ENCODE measurements around the gene FCHO2. TPM values are rescaled to one million over a fixed set of nuclear protein-coding genes. Genes with fewer than 3 reads are reported as not detected.

The FCHO2 gene
- total and polyA plus RNA-seq, 2 of the 8 experiments (the other 6 are each of a cell fraction or from before 2014, with no cell fraction given) = 4.3 to 15.7 TPM

DNA sequence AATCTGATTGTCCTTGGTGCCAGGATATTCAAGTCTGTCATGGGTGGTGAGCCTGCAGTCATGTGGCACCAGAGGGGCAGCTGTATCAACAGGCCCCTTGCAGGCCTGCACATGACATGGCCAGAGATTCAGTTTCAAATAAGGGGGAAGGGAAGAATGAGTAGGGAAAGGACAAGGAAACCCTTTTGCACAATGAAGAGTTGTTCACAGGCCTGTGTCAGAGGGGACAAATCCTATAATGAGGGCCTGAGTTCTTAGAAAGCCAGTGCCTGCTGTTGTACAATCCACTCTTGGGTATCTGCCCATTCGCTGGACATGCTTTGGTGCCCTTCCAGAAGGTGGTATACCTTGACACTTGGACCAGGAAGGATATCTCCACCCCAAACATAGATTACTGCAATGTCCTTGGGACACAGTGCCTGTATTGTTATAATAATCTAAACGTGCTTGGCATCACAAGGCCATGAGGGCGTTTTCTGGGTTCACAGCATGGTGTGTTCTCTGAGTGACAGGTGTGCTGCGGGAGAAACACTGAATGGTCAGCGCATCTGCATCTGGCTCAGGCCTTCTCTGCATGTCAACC lies 162.6 kb downstream of the FCHO2 start (continued):
- TF ChIP-seq, protein P1, sequence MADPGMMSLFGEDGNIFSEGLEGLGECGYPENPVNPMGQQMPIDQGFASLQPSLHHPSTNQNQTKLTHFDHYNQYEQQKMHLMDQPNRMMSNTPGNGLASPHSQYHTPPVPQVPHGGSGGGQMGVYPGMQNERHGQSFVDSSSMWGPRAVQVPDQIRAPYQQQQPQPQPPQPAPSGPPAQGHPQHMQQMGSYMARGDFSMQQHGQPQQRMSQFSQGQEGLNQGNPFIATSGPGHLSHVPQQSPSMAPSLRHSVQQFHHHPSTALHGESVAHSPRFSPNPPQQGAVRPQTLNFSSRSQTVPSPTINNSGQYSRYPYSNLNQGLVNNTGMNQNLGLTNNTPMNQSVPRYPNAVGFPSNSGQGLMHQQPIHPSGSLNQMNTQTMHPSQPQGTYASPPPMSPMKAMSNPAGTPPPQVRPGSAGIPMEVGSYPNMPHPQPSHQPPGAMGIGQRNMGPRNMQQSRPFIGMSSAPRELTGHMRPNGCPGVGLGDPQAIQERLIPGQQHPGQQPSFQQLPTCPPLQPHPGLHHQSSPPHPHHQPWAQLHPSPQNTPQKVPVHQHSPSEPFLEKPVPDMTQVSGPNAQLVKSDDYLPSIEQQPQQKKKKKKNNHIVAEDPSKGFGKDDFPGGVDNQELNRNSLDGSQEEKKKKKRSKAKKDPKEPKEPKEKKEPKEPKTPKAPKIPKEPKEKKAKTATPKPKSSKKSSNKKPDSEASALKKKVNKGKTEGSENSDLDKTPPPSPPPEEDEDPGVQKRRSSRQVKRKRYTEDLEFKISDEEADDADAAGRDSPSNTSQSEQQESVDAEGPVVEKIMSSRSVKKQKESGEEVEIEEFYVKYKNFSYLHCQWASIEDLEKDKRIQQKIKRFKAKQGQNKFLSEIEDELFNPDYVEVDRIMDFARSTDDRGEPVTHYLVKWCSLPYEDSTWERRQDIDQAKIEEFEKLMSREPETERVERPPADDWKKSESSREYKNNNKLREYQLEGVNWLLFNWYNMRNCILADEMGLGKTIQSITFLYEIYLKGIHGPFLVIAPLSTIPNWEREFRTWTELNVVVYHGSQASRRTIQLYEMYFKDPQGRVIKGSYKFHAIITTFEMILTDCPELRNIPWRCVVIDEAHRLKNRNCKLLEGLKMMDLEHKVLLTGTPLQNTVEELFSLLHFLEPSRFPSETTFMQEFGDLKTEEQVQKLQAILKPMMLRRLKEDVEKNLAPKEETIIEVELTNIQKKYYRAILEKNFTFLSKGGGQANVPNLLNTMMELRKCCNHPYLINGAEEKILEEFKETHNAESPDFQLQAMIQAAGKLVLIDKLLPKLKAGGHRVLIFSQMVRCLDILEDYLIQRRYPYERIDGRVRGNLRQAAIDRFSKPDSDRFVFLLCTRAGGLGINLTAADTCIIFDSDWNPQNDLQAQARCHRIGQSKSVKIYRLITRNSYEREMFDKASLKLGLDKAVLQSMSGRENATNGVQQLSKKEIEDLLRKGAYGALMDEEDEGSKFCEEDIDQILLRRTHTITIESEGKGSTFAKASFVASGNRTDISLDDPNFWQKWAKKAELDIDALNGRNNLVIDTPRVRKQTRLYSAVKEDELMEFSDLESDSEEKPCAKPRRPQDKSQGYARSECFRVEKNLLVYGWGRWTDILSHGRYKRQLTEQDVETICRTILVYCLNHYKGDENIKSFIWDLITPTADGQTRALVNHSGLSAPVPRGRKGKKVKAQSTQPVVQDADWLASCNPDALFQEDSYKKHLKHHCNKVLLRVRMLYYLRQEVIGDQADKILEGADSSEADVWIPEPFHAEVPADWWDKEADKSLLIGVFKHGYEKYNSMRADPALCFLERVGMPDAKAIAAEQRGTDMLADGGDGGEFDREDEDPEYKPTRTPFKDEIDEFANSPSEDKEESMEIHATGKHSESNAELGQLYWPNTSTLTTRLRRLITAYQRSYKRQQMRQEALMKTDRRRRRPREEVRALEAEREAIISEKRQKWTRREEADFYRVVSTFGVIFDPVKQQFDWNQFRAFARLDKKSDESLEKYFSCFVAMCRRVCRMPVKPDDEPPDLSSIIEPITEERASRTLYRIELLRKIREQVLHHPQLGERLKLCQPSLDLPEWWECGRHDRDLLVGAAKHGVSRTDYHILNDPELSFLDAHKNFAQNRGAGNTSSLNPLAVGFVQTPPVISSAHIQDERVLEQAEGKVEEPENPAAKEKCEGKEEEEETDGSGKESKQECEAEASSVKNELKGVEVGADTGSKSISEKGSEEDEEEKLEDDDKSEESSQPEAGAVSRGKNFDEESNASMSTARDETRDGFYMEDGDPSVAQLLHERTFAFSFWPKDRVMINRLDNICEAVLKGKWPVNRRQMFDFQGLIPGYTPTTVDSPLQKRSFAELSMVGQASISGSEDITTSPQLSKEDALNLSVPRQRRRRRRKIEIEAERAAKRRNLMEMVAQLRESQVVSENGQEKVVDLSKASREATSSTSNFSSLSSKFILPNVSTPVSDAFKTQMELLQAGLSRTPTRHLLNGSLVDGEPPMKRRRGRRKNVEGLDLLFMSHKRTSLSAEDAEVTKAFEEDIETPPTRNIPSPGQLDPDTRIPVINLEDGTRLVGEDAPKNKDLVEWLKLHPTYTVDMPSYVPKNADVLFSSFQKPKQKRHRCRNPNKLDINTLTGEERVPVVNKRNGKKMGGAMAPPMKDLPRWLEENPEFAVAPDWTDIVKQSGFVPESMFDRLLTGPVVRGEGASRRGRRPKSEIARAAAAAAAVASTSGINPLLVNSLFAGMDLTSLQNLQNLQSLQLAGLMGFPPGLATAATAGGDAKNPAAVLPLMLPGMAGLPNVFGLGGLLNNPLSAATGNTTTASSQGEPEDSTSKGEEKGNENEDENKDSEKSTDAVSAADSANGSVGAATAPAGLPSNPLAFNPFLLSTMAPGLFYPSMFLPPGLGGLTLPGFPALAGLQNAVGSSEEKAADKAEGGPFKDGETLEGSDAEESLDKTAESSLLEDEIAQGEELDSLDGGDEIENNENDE (IDR thresholded peaks at IDR 0.05; ENCODE audit: insufficient replicate concordance, low read length) = no peak
- TF ChIP-seq PHF8 (conservative IDR thresholded peaks at IDR 0.05; ENCODE audit: low read depth, low read length) = no peak
- TF ChIP-seq CEBPB (IDR thresholded peaks at IDR 0.05; ENCODE audit: low read depth, low read length) = no peak
- TF ChIP-seq, protein P2, sequence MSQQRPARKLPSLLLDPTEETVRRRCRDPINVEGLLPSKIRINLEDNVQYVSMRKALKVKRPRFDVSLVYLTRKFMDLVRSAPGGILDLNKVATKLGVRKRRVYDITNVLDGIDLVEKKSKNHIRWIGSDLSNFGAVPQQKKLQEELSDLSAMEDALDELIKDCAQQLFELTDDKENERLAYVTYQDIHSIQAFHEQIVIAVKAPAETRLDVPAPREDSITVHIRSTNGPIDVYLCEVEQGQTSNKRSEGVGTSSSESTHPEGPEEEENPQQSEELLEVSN (IDR thresholded peaks at IDR 0.05) = no peak
- TF ChIP-seq BRCA1 (IDR thresholded peaks at IDR 0.05; ENCODE audit: low read depth, low read length) = no peak
- no peak for TF ChIP-seq GABPA (IDR thresholded peaks at IDR 0.05; ENCODE audit: borderline replicate concordance, insufficient read depth, low read length)
- no peak for TF ChIP-seq FOSL1 (IDR thresholded peaks at IDR 0.05; ENCODE audit: insufficient read depth, low read depth, low read length)
- no peak for TF ChIP-seq RAD21 (IDR thresholded peaks at IDR 0.05 in 1 of 2, conservative IDR thresholded peaks at IDR 0.05 in 1 of 2; ENCODE audit: low read depth in 2 of 2, low read length in 2 of 2)
- no peak for TF ChIP-seq SRF (IDR thresholded peaks at IDR 0.05; ENCODE audit: low read depth, low read length)
